Ectodermal cell (in vitro differentiated cells): ENCODE results near the gene ALDH3B2.
"Not testable (repeated sequence)": the region's sequence is repeated elsewhere in the genome, so short reads cannot be mapped to it uniquely, and the experiment has no call there.

ENCODE experiments used
- H3K27ac ChIP-seq: 2 replicates; pipeline ENCODE4 v1.7.0; 2013; ENCODE audit warnings: mild to moderate bottlenecking, low read depth, low read length; ENCODE audit not compliant: insufficient read depth, poor library complexity, severe bottlenecking
- H3K27me3 ChIP-seq: 2 replicates; pipeline ENCODE4 v1.7.0; 2013; ENCODE audit warnings: mild to moderate bottlenecking, low read length; ENCODE audit not compliant: insufficient read depth, control insufficient read depth, poor library complexity, severe bottlenecking
- H3K36me3 ChIP-seq: one replicate; pipeline ENCODE4 v1.7.0; 2013; ENCODE audit warnings: low read length; ENCODE audit not compliant: control insufficient read depth, insufficient read depth
- H3K4me1 ChIP-seq: one replicate; pipeline ENCODE4 v1.7.0; 2013; ENCODE audit warnings: low read length; ENCODE audit not compliant: control insufficient read depth, insufficient read depth
- H3K4me3 ChIP-seq: 2 replicates; pipeline ENCODE4 v1.7.0; 2013; ENCODE audit warnings: low read depth, low read length, control low read depth; ENCODE audit not compliant: insufficient read depth
- H3K9me3 ChIP-seq: 2 replicates; pipeline ENCODE4 v1.7.0; 2013; ENCODE audit warnings: mild to moderate bottlenecking, low read length, moderate library complexity; ENCODE audit not compliant: control insufficient read depth
- WGBS, 2 experiments: methylation state at CpG; one replicate each; pipeline ENCODE4 v1.1.7; 2013; ENCODE audit warnings: missing lambda C conversion rate in 2 of 2; 5-methylcytosine and 5-hydroxymethylcytosine counted together

Gene ALDH3B2

GRCh38 chr11:67642173-67643120, 32.0 kb downstream of the ALDH3B2 start:
- no peak overlapping the region for H3K27ac ChIP-seq
- peaks cover 12% of the 10 kb centered on the region for H3K27me3 ChIP-seq
- WGBS, 2 experiments: 92% methylated on average over 14 to 15 of the region's 15 CpGs
- peaks cover 15% of the 10 kb centered on the region for H3K4me1 ChIP-seq
- H3K9me3 ChIP-seq: no peaks in the 10 kb centered on the region
- no peaks in the 10 kb centered on the region for H3K36me3 ChIP-seq
- no peak overlapping the region for H3K4me3 ChIP-seq

GRCh38 chr11:67641338-67642172, 32.9 kb downstream of the ALDH3B2 start:
- Histone ChIP-seq H3K4me1 (peaks cover 15% of the 10 kb centered on the region), H3K27ac (no peak overlapping the region), H3K27me3 (peaks cover 12% of the 10 kb centered on the region), H3K36me3 (no peaks in the 10 kb centered on the region), H3K4me3 (no peak overlapping the region), H3K9me3 (no peaks in the 10 kb centered on the region)
- WGBS, 2 experiments: 94 to 95% methylated on average over 27 of the region's 28 CpGs

GRCh38 chr11:67640758-67641337, 33.6 kb downstream of the ALDH3B2 start:
- H3K27me3 ChIP-seq: peaks cover 12% of the 10 kb centered on the region
- peaks cover 15% of the 10 kb centered on the region for H3K4me1 ChIP-seq
- WGBS, 2 experiments: 81 to 83% methylated on average over 11 to 12 of the region's 12 CpGs
- H3K36me3 ChIP-seq: no peaks in the 10 kb centered on the region
- no peaks in the 10 kb centered on the region for H3K9me3 ChIP-seq
- no peak overlapping the region for H3K27ac ChIP-seq
- H3K4me3 ChIP-seq: no peak overlapping the region

GRCh38 chr11:67640021-67640757, 34.2 kb downstream of the ALDH3B2 start:
- 57 to 58% methylated on average over 23 of the region's 23 CpGs for WGBS, 2 experiments
- Histone ChIP-seq H3K4me3 (no peak overlapping the region), H3K27ac (no peak overlapping the region), H3K27me3 (peaks cover 12% of the 10 kb centered on the region), H3K9me3 (no peaks in the 10 kb centered on the region), H3K36me3 (no peaks in the 10 kb centered on the region), H3K4me1 (peaks cover 15% of the 10 kb centered on the region)

GRCh38 chr11:67639438-67639859, 35.0 kb downstream of the ALDH3B2 start, which contains the start of gene TBX10:
TBX10 (minus strand) TSS chr11:67639763; CDS start chr11:67639472, 291 bp downstream.
- Histone ChIP-seq H3K27me3 (peaks cover 12% of the 10 kb centered on the region), H3K36me3 (no peaks in the 10 kb centered on the region), H3K4me1 (peaks cover 15% of the 10 kb centered on the region), H3K27ac (no peak within 1 kb of the TSS), H3K4me3 (no peak within 1 kb of the TSS), H3K9me3 (no peaks in the 10 kb centered on the region)
- 86 to 90% methylated on average over 17 to 18 of the region's 18 CpGs for WGBS, 2 experiments

- Histone ChIP-seq H3K27me3 (peaks cover 12% of the 10 kb centered on the region), H3K36me3 (no peaks in the 10 kb centered on the region), H3K4me1 (peaks cover 15% of the 10 kb centered on the region), H3K27ac (no peak overlapping the region), H3K9me3 (no peaks in the 10 kb centered on the region), H3K4me3 (no peak overlapping the region)
- 92 to 93% methylated on average over 24 of the region's 24 CpGs for WGBS, 2 experiments
Observed at GRCh38 chr11:67638535-67639437, 35.6 kb downstream of the ALDH3B2 start.

GRCh38 chr11:67637441-67637840, 37.0 kb downstream of the ALDH3B2 start:
- H3K9me3 ChIP-seq, H3K4me3 ChIP-seq, H3K27ac ChIP-seq, H3K36me3 ChIP-seq: not testable (repeated sequence)
- 89 to 93% methylated on average over 3 of the region's 3 CpGs for WGBS, 2 experiments
- Histone ChIP-seq H3K4me1 (peaks cover 15% of the 10 kb centered on the region), H3K27me3 (peaks cover 12% of the 10 kb centered on the region)

GRCh38 chr11:67636962-67637361, 37.5 kb downstream of the ALDH3B2 start:
- no peak overlapping the region for H3K27ac ChIP-seq
- H3K27me3 ChIP-seq: peaks cover 12% of the 10 kb centered on the region
- no peaks in the 10 kb centered on the region for H3K36me3 ChIP-seq
- peaks cover 17% of the 10 kb centered on the region for H3K4me1 ChIP-seq
- H3K9me3 ChIP-seq: no peaks in the 10 kb centered on the region
- WGBS, 2 experiments: 93 to 96% methylated on average over 6 of the region's 6 CpGs
- H3K4me3 ChIP-seq: no peak overlapping the region

- H3K4me1 ChIP-seq: peaks cover 22% of the 10 kb centered on the region
- no peak overlapping the region for H3K4me3 ChIP-seq
- no peaks in the 10 kb centered on the region for H3K9me3 ChIP-seq
- H3K27me3 ChIP-seq: peaks cover 7% of the 10 kb centered on the region
- H3K27ac ChIP-seq: no peak overlapping the region
- H3K36me3 ChIP-seq: no peaks in the 10 kb centered on the region
- WGBS, 2 experiments: 91 to 92% methylated on average over 4 of the region's 4 CpGs
Observed at GRCh38 chr11:67635231-67635521, 39.2 kb downstream of the ALDH3B2 start.
